ENCODE data around the gene DMXL1.

DNA sequence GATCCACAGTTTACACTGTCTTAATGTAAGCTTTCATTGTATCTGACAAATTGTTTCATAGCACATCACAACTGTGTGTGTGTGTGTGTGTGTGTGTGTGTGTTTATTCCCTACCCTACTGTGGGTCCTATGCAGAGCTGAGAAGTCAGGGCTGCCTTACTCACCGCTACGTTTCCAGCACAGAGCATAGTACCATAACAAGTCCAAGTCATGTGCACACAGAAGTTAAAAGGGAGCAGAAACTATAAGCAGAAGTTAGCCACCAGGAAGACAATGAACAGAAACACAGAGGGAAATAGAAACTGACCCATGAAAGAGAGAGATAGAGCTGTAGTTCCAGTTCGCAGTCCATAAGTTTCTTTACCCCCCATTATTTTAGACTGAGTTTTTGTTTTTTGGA lies 38.2 kb upstream of the DMXL1 start:
- no peak for TF ChIP-seq EZH2 (IDR thresholded peaks at IDR 0.05; ENCODE audit: borderline replicate concordance, low read depth, low read length, severe bottlenecking)
- TF ChIP-seq, protein P1, sequence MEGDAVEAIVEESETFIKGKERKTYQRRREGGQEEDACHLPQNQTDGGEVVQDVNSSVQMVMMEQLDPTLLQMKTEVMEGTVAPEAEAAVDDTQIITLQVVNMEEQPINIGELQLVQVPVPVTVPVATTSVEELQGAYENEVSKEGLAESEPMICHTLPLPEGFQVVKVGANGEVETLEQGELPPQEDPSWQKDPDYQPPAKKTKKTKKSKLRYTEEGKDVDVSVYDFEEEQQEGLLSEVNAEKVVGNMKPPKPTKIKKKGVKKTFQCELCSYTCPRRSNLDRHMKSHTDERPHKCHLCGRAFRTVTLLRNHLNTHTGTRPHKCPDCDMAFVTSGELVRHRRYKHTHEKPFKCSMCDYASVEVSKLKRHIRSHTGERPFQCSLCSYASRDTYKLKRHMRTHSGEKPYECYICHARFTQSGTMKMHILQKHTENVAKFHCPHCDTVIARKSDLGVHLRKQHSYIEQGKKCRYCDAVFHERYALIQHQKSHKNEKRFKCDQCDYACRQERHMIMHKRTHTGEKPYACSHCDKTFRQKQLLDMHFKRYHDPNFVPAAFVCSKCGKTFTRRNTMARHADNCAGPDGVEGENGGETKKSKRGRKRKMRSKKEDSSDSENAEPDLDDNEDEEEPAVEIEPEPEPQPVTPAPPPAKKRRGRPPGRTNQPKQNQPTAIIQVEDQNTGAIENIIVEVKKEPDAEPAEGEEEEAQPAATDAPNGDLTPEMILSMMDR (IDR thresholded peaks at IDR 0.05; ENCODE audit: borderline replicate concordance, extremely low read depth, low read length, poor library complexity, severe bottlenecking): no peak
